Adrenal gland (tissue), 12 donors: ENCODE data around the gene SKOR2. TPM values are rescaled to one million over a fixed set of nuclear protein-coding genes. Genes with fewer than 3 reads are reported as not detected.

Experiments
- DNase-seq, 7 donors: peaks; one replicate each; pipeline ENCODE4 v3.0.0-alpha.2; 2019 to 2020
- H3K27ac ChIP-seq, 5 donors: fragments of 200-600 bp; sonication (generic) in 4 of 5; 1 replicate in 3 of 5; 2 replicates in 2 of 5; pipeline versions ENCODE4 v1.5.1 to v1.8.0; 2016 to 2020; ENCODE audit warnings: mild to moderate bottlenecking in 1 of 5
- H3K27me3 ChIP-seq: fragments of 200-600 bp; 2 replicates; pipeline ENCODE4 v1.8.0; 2021
- H3K36me3 ChIP-seq, 2 donors: fragments of 200-600 bp; replicated peaks in 1 of 2; 1 replicate in 1 of 2; 2 replicates in 1 of 2; pipeline versions ENCODE4 v1.5.1 to v1.8.0; 2018 to 2022
- H3K4me1 ChIP-seq, 2 donors: fragments of 200-600 bp; replicated peaks in 1 of 2; 1 replicate in 1 of 2; 2 replicates in 1 of 2; pipeline versions ENCODE4 v1.5.1 to v1.8.0; 2018 to 2021
- H3K4me3 ChIP-seq, 4 donors: fragments of 200-600 bp; sonication (generic) in 3 of 4; one replicate each; pipeline ENCODE4 v1.5.1; 2016 to 2018
- H3K9me3 ChIP-seq, 3 donors: fragments of 200-600 bp; sonication (generic) in 1 of 3; replicated peaks in 1 of 3; 1 replicate in 2 of 3; 2 replicates in 1 of 3; pipeline versions ENCODE4 v1.5.1 to v1.8.0; 2016 to 2021
- CTCF ChIP-seq, 6 experiments: fragments of 450-650 bp in 4 of 6; fragments of 200-600 bp in 2 of 6; sonication (generic) in 1 of 6; IDR thresholded peaks; 1 replicate in 5 of 6; 2 replicates in 1 of 6; pipeline versions ENCODE4 v1.5.1 to v1.8.0; 2016 to 2021; ENCODE audit warnings: antibody characterized with exemption in 6 of 6, mild to moderate bottlenecking in 2 of 6, moderate library complexity in 1 of 6
- POLR2A ChIP-seq, 2 donors: fragments of 450-650 bp; IDR thresholded peaks; one replicate each; pipeline ENCODE4 v1.6.1; 2017; ENCODE audit warnings: antibody characterized with exemption in 2 of 2, mild to moderate bottlenecking in 2 of 2, moderate library complexity in 1 of 2
- WGBS, 4 donors: extraction: QIAGEN DNeasy Blood & Tissue Kit in 2 of 4; methylation state at CpG; one replicate each; pipeline versions ENCODE4 v1.1.5 to v1.1.7; 2013 to 2017; 5-methylcytosine and 5-hydroxymethylcytosine counted together
- intact Hi-C, 2 donors: fragments of 100-400 bp; cut with DNase I; formaldehyde crosslinking; loops; one replicate each; pipeline versions ENCODE4 v1.14.1 to v1.15.0; 2022 to 2023
- polyA plus RNA-seq, 3 donors: library from polyadenylated mRNA; stranded (reverse); fragments of 200-250 nt in 2 of 3; fragments of 350-450 nt in 1 of 3; fragmentation: Illumina TruSeq in 1 of 3; extraction: RNeasy Lipid Tissue Mini Kit (QIAGEN cat#74804) in 1 of 3; gene quantifications; one replicate each; pipeline ENCODE4 v1.2.3, GENCODE V29; 2013 to 2014
- total RNA-seq, 9 donors: library from RNA; depleted of rRNA in 4 of 9; stranded (reverse); fragments of >200 nt in 4 of 9; fragments of 120-200 nt in 1 of 9; fragmentation: NEBNext Ultra II Directional in 1 of 9; extraction: Animal tissue kit (Norgen Biotek cat#: 25700) in 1 of 9; gene quantifications; one replicate each; pipeline versions ENCODE4 v1.1.0 to v1.2.4, GENCODE V29; 2013 to 2023
- donor health status: healthy with polysubstance abuse.
- donor health status: Bipolar disorder and iron deficiency.
- donor health status: DM: yes; HTN: yes; CAD: no.
- donor health status: DM: no; HTN: no; CAD: no.
- donor health status: DM: no; HTN: no; CAD: no.
- donor health status: DM: yes; HTN: yes; CAD: no.

SKOR2 gene
- total and polyA plus RNA-seq, 12 donors = not detected

- H3K36me3 ChIP-seq = no peaks in the 10 kb centered on the region
- no peak overlapping the region for H3K4me3 ChIP-seq
- H3K27me3 ChIP-seq = peaks cover 3% of the 10 kb centered on the region
- H3K27ac ChIP-seq = no peak overlapping the region
- no peak for DNase-seq
- TF ChIP-seq CTCF (IDR thresholded peaks at IDR 0.05) (no peak), POLR2A (IDR thresholded peaks at IDR 0.05) (no peak)
- intact Hi-C loops = no loop called here
- no peaks in the 10 kb centered on the region for H3K9me3 ChIP-seq
- H3K4me1 ChIP-seq = no peaks in the 10 kb centered on the region
Observed at GRCh38 chr18:47288741-47289140, 37.3 kb upstream of the SKOR2 start.

GRCh38 chr18:47287911-47288585 is 36.6 kb upstream of the SKOR2 start:
- intact Hi-C loops = no loop called here
- TF ChIP-seq POLR2A (IDR thresholded peaks at IDR 0.05) = no peak
- H3K9me3 ChIP-seq = no peaks in the 10 kb centered on the region
- H3K27me3 ChIP-seq = peaks cover under 1% of the 10 kb centered on the region
- WGBS, 4 donors = 34 to 49% (median 41%) methylated on average over 5 to 7 of the region's 7 CpGs
- no peak for DNase-seq
- no peak overlapping the region for H3K27ac ChIP-seq
- no peaks in the 10 kb centered on the region for H3K36me3 ChIP-seq
- H3K4me1 ChIP-seq = no peaks in the 10 kb centered on the region
- no peak overlapping the region for H3K4me3 ChIP-seq

- no peaks in the 10 kb centered on the region for H3K4me1 ChIP-seq
- 60 to 75% (median 67%) methylated on average over 4 of the region's 4 CpGs for WGBS, 4 donors
- H3K36me3 ChIP-seq = no peaks in the 10 kb centered on the region
- no peaks in the 10 kb centered on the region for H3K9me3 ChIP-seq
- no peaks in the 10 kb centered on the region for H3K27me3 ChIP-seq
- H3K4me3 ChIP-seq = no peak overlapping the region
- DNase-seq = no peak
- intact Hi-C loops = no loop called here
- TF ChIP-seq POLR2A (IDR thresholded peaks at IDR 0.05) = no peak
- TF ChIP-seq CTCF (IDR thresholded peaks at IDR 0.05) = no peak
- H3K27ac ChIP-seq = no peak overlapping the region
Observed at GRCh38 chr18:47286776-47287410, 35.4 kb upstream of the SKOR2 start.

GRCh38 chr18:47285456-47285855 is 34.0 kb upstream of the SKOR2 start:
- TF ChIP-seq POLR2A (IDR thresholded peaks at IDR 0.05) = no peak
- TF ChIP-seq CTCF (IDR thresholded peaks at IDR 0.05) = no peak
- WGBS, 4 donors = 56 to 62% (median 57%) methylated on average over 6 to 7 of the region's 7 CpGs
- Histone ChIP-seq H3K4me3 (no peak overlapping the region), H3K27me3 (no peaks in the 10 kb centered on the region), H3K4me1 (no peaks in the 10 kb centered on the region), H3K9me3 (no peaks in the 10 kb centered on the region), H3K27ac (no peak overlapping the region), H3K36me3 (no peaks in the 10 kb centered on the region)
- intact Hi-C loops = no loop called here
- no peak for DNase-seq
